ENCODE measurements around the gene PLA2G4A. TPM values are rescaled to one million over a fixed set of nuclear protein-coding genes. Genes with fewer than 3 reads are reported as not detected.

The PLA2G4A gene
- total RNA-seq, 5 donors from 2014 or later (not counting 1 experiment from before 2014, with no cell fraction given), result 0.35 TPM; not detected in 4

DNA sequence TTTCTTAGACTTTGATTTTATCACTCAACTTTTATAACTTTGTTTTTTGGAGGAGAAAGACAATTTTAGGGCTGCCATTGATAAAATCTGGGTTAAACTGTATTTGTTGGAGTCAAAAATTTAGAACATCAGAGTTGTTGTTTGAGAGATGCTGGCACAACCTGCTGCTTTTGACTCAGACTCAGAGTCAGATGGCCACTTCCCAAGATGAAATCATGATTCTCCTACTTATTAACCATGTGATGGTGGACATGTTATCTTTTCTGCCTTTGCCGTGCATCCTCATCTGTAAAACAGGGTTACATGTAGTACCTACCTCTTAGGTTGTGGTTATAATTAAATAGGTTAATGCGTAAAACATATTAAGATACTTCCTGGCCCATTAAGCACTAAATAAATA is 71.2 kb downstream of the PLA2G4A start:
- H3K36me3 Mint-ChIP-seq, result no peaks in the 10 kb centered on the region
- Histone ChIP-seq H3K36me3 (ENCODE audit: control insufficient read depth in 2 of 2, extremely low read depth in 1 of 2, insufficient read depth in 1 of 2, low read length in 1 of 2) (no peaks in the 10 kb centered on the region), H3K27me3 (replicated peaks in 1 of 2; ENCODE audit: control insufficient read depth in 2 of 2, extremely low read depth in 1 of 2, insufficient read depth in 2 of 2, low read length in 1 of 2) (no peaks in the 10 kb centered on the region), H3K9me3 (no peaks in the 10 kb centered on the region), H3K4me3 (ENCODE audit: control insufficient read depth in 1 of 2, extremely low read depth in 1 of 2, low read length in 1 of 2) (no peak overlapping the region), H3K4me1 (ENCODE audit: control insufficient read depth in 1 of 2, extremely low read depth in 1 of 2, insufficient read depth in 2 of 2, low read length in 2 of 2) (no peaks in the 10 kb centered on the region), H3K27ac (ENCODE audit: low read length) (no peak overlapping the region)
- H3K27me3 Mint-ChIP-seq, result peaks cover 0 to 4% of the 10 kb centered on the region in 2 donors
- H3K4me3 Mint-ChIP-seq, result no peak overlapping the region
- ATAC-seq (replicated peaks in 1 of 4) (no peak), DNase-seq (no peak)
- H3K9me3 Mint-ChIP-seq, result no peaks in the 10 kb centered on the region
- H3K27ac Mint-ChIP-seq, result no peak overlapping the region
- POLR2A ChIA-PET, result no interaction called here
- CTCF ChIA-PET, result no interaction called here
- WGBS (ENCODE audit: insufficient coverage), result no CpG with 5 or more reads among the region's 2 CpGs
- H3K4me1 Mint-ChIP-seq, result no peaks in the 10 kb centered on the region

DNA sequence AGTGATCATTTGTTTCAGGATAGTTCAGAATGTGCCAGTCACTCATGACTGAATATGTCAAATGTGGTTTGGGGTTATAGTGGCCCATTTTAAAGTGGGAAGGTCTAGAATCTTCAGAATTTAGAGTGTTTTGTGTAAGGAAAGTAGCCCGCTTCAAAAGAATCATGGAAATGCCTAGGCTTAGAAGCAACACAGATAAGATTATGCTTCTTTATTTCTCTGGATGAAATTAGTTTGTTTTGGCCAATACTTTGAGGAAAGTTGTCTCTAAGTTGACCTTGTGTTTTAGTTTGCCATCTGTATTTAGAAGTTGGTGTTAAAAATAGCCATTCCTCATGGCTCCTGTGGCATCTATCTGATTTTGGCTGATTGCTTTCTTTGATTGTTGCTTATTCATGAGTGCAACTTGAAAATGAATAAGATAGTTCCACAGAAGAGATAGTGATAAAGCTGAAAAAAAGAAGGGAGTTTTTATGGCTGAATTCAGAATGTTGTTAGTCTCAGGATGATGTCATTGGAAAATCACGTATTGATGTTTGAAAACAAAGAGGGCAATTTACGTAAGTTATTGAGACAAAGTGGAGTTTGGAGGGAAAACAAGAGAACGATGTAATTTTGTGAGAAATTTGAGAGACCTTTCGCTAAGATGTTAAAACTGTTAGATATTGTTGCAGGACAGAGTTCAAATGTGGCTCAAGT is 71.9 kb downstream of the PLA2G4A start:
- ChIA-PET POLR2A (no interaction called here), CTCF (no interaction called here)
- ATAC-seq (replicated peaks in 1 of 4), result no peak
- 84% methylated on average over 3 of the region's 5 CpGs for WGBS (ENCODE audit: insufficient coverage)
- Histone ChIP-seq H3K27me3 (replicated peaks in 1 of 2; ENCODE audit: control insufficient read depth in 2 of 2, extremely low read depth in 1 of 2, insufficient read depth in 2 of 2, low read length in 1 of 2) (no peaks in the 10 kb centered on the region), H3K4me3 (ENCODE audit: control insufficient read depth in 1 of 2, extremely low read depth in 1 of 2, low read length in 1 of 2) (no peak overlapping the region), H3K4me1 (ENCODE audit: control insufficient read depth in 1 of 2, extremely low read depth in 1 of 2, insufficient read depth in 2 of 2, low read length in 2 of 2) (no peaks in the 10 kb centered on the region), H3K36me3 (ENCODE audit: control insufficient read depth in 2 of 2, extremely low read depth in 1 of 2, insufficient read depth in 1 of 2, low read length in 1 of 2) (no peaks in the 10 kb centered on the region), H3K9me3 (no peaks in the 10 kb centered on the region), H3K27ac (ENCODE audit: low read length) (no peak overlapping the region)
- H3K4me3 Mint-ChIP-seq, result no peak overlapping the region
- DNase-seq, result no peak
- no peaks in the 10 kb centered on the region for H3K9me3 Mint-ChIP-seq
- no peaks in the 10 kb centered on the region for H3K36me3 Mint-ChIP-seq
- peaks cover 0 to 4% of the 10 kb centered on the region in 2 donors for H3K27me3 Mint-ChIP-seq
- no peaks in the 10 kb centered on the region for H3K4me1 Mint-ChIP-seq
- no peak overlapping the region for H3K27ac Mint-ChIP-seq

DNA sequence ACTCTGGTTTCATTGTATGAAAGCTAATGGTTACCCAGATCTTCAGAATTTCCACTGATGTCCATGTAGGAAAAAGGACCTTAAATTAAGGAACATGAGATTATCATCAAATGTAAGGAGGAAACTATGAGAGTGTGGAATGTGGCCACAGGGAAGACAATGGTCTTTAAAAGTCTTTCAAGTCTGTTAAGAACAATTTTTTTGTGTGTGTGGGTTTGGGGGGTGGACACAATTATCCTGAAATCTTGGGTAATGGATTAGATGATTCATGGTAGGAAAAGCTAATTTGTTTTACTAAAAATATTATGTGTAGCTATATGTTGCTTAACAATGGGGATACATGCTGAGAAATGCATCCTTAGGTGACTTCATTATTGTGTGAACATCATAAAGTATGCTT is 72.9 kb downstream of the PLA2G4A start:
- no peak overlapping the region for H3K4me3 ChIP-seq (ENCODE audit: control insufficient read depth in 1 of 2, extremely low read depth in 1 of 2, low read length in 1 of 2)
- H3K27ac ChIP-seq (ENCODE audit: low read length), result no peak overlapping the region
- POLR2A ChIA-PET, result no interaction called here
- ATAC-seq (replicated peaks in 1 of 4) (no peak), DNase-seq (no peak)
- H3K9me3 ChIP-seq, result no peaks in the 10 kb centered on the region
- Mint-ChIP-seq H3K4me3 (no peak overlapping the region), H3K27ac (no peak overlapping the region), H3K9me3 (no peaks in the 10 kb centered on the region), H3K27me3 (peaks cover 0 to 4% of the 10 kb centered on the region in 2 donors), H3K4me1 (no peaks in the 10 kb centered on the region), H3K36me3 (no peaks in the 10 kb centered on the region)
- H3K27me3 ChIP-seq (replicated peaks in 1 of 2; ENCODE audit: control insufficient read depth in 2 of 2, extremely low read depth in 1 of 2, insufficient read depth in 2 of 2, low read length in 1 of 2), result no peaks in the 10 kb centered on the region
- no peaks in the 10 kb centered on the region for H3K36me3 ChIP-seq (ENCODE audit: control insufficient read depth in 2 of 2, extremely low read depth in 1 of 2, insufficient read depth in 1 of 2, low read length in 1 of 2)
- CTCF ChIA-PET, result interaction anchor here in 1 of 2 donors (0.5 kb wide), 1 partner anchor 12 kb away, joined by 3 read pairs; no protein-coding TSS in a partner anchor
- no peaks in the 10 kb centered on the region for H3K4me1 ChIP-seq (ENCODE audit: control insufficient read depth in 1 of 2, extremely low read depth in 1 of 2, insufficient read depth in 2 of 2, low read length in 2 of 2)

DNA sequence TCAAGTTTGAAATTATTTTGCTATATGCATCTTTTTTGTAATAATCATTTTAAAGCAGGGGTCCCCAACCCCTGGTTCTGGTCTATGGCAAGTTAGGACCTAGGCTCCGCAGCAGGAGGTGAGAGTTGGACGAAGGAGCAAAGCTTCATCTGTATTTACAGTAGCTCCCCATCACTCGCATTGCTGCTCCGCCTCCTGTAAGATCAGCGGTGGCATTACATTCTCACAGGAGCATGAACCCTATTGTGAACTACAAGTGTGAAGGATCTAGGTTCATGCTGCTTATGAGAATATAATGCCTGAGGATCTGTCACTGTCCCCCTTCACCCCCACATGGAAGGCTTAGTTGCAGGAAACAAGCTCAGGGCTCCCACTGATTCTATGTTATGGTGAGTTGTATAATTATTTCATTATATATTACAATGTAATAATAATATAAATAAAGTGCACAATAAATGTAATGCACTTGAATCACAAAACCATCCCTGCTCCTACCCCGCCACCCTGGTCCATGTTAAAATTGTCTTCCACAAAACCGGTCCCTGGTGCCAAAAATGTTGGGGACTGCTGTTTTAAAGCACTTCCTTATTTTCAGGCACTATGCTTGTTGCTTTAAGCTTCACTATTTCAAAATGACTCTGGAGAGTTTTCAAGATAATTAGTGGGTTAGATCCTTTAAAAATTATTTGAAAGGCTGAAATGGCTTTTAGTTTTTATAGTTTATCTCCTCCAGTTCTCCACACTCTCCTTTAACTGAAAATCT is 74.8 kb downstream of the PLA2G4A start:
- Mint-ChIP-seq H3K27me3 (peaks cover 0 to 4% of the 10 kb centered on the region in 2 donors), H3K27ac (no peak overlapping the region), H3K36me3 (no peaks in the 10 kb centered on the region), H3K9me3 (no peaks in the 10 kb centered on the region), H3K4me1 (no peaks in the 10 kb centered on the region), H3K4me3 (no peak overlapping the region)
- WGBS (ENCODE audit: insufficient coverage), result 80% methylated on average over 1 of the region's 7 CpGs
- H3K27me3 ChIP-seq (replicated peaks in 1 of 2; ENCODE audit: control insufficient read depth in 2 of 2, extremely low read depth in 1 of 2, insufficient read depth in 2 of 2, low read length in 1 of 2), result no peaks in the 10 kb centered on the region
- H3K9me3 ChIP-seq, result no peaks in the 10 kb centered on the region
- no peaks in the 10 kb centered on the region for H3K4me1 ChIP-seq (ENCODE audit: control insufficient read depth in 1 of 2, extremely low read depth in 1 of 2, insufficient read depth in 2 of 2, low read length in 2 of 2)
- ATAC-seq (replicated peaks in 1 of 4), result no peak
- DNase-seq, result no peak
- no peak overlapping the region for H3K27ac ChIP-seq (ENCODE audit: low read length)
- CTCF ChIA-PET, result no interaction called here
- no peak overlapping the region for H3K4me3 ChIP-seq (ENCODE audit: control insufficient read depth in 1 of 2, extremely low read depth in 1 of 2, low read length in 1 of 2)
- no peaks in the 10 kb centered on the region for H3K36me3 ChIP-seq (ENCODE audit: control insufficient read depth in 2 of 2, extremely low read depth in 1 of 2, insufficient read depth in 1 of 2, low read length in 1 of 2)
- POLR2A ChIA-PET, result no interaction called here

- Mint-ChIP-seq H3K9me3 (no peaks in the 10 kb centered on the region), H3K4me1 (no peaks in the 10 kb centered on the region), H3K4me3 (no peak overlapping the region), H3K27ac (no peak overlapping the region), H3K27me3 (peaks cover 0 to 4% of the 10 kb centered on the region in 2 donors), H3K36me3 (no peaks in the 10 kb centered on the region)
- no peak overlapping the region for H3K4me3 ChIP-seq (ENCODE audit: control insufficient read depth in 1 of 2, extremely low read depth in 1 of 2, low read length in 1 of 2)
- no peaks in the 10 kb centered on the region for H3K27me3 ChIP-seq (replicated peaks in 1 of 2; ENCODE audit: control insufficient read depth in 2 of 2, extremely low read depth in 1 of 2, insufficient read depth in 2 of 2, low read length in 1 of 2)
- 75% methylated on average over 1 of the region's 3 CpGs for WGBS (ENCODE audit: insufficient coverage)
- H3K9me3 ChIP-seq, result no peaks in the 10 kb centered on the region
- no peak overlapping the region for H3K27ac ChIP-seq (ENCODE audit: low read length)
- no peaks in the 10 kb centered on the region for H3K36me3 ChIP-seq (ENCODE audit: control insufficient read depth in 2 of 2, extremely low read depth in 1 of 2, insufficient read depth in 1 of 2, low read length in 1 of 2)
- ChIA-PET POLR2A (no interaction called here), CTCF (no interaction called here)
- DNase-seq (no peak), ATAC-seq (replicated peaks in 1 of 4) (no peak)
- no peaks in the 10 kb centered on the region for H3K4me1 ChIP-seq (ENCODE audit: control insufficient read depth in 1 of 2, extremely low read depth in 1 of 2, insufficient read depth in 2 of 2, low read length in 2 of 2)
Observed at GRCh38 chr1:186904361-186904760, 75.6 kb downstream of the PLA2G4A start.

DNA sequence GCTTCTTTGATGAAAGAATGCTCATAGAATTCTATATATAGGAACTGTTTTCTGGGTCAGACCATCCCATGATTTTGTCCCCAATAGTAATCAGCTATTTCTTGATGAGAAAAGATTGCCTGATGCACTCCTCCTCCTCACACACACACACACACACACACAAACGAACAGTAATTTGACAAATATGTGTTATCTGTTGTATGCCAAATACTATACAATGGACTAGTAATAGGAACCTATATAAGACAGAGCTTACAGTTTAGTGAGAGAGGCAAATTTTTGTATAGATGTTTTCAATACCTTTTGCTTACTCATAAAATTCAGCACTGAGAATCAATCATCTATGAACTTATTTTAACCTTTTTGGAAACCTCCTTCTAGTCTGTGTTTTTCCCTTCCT is 76.8 kb downstream of the PLA2G4A start:
- no peak overlapping the region for H3K27ac Mint-ChIP-seq
- H3K4me1 Mint-ChIP-seq, result no peaks in the 10 kb centered on the region
- POLR2A ChIA-PET, result no interaction called here
- no peaks in the 10 kb centered on the region for H3K9me3 Mint-ChIP-seq
- Histone ChIP-seq H3K36me3 (ENCODE audit: control insufficient read depth in 2 of 2, extremely low read depth in 1 of 2, insufficient read depth in 1 of 2, low read length in 1 of 2) (no peaks in the 10 kb centered on the region), H3K4me3 (ENCODE audit: control insufficient read depth in 1 of 2, extremely low read depth in 1 of 2, low read length in 1 of 2) (no peak overlapping the region), H3K4me1 (ENCODE audit: control insufficient read depth in 1 of 2, extremely low read depth in 1 of 2, insufficient read depth in 2 of 2, low read length in 2 of 2) (no peaks in the 10 kb centered on the region), H3K27ac (ENCODE audit: low read length) (no peak overlapping the region), H3K27me3 (replicated peaks in 1 of 2; ENCODE audit: control insufficient read depth in 2 of 2, extremely low read depth in 1 of 2, insufficient read depth in 2 of 2, low read length in 1 of 2) (no peaks in the 10 kb centered on the region), H3K9me3 (no peaks in the 10 kb centered on the region)
- ATAC-seq (replicated peaks in 1 of 4) (no peak), DNase-seq (no peak)
- peaks cover 0 to 4% of the 10 kb centered on the region in 2 donors for H3K27me3 Mint-ChIP-seq
- CTCF ChIA-PET, result no interaction called here
- no CpG with 5 or more reads among the region's 1 CpG for WGBS (ENCODE audit: insufficient coverage)
- no peaks in the 10 kb centered on the region for H3K36me3 Mint-ChIP-seq
- H3K4me3 Mint-ChIP-seq, result no peak overlapping the region

All from T-cell (primary cell).